Astrocyte of the hippocampus (primary cell): ENCODE results near the gene RARS2.
A peak's percentile ranks its signal among the peaks of the same experiment; 100 is the strongest.

Experiments
- DNase-seq: peaks from one replicate; pipeline ENCODE4 v3.0.0; 2011; ENCODE audit warnings: low read depth, low spot score

The RARS2 gene

DNA sequence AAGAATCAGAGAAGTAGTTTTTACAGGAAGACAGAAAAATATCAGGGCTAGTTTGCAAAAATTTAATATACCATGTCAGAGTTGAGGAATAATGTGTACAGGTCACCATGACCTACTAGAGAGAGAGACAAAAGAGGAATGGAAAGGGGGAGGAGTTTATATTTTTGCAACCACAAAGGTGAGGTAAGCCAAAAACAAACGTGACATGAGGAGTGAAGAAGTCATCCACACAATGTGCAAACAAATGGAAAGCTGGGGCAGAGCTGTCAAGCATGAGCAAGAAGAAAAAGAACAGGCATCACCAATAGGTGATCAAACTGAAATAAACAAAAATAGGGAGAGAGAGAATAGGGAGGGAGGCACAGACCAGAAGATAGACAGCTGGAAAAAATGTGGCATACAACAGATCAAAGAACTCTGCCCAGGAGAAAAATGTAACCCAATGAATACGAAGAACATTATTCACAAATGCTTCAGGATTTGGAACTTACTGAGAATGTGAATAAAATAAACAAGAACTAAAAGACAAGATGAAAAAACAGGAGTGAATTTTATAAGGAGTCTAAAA lies 15.5 kb downstream of the RARS2 start:
- no peak for DNase-seq

DNA sequence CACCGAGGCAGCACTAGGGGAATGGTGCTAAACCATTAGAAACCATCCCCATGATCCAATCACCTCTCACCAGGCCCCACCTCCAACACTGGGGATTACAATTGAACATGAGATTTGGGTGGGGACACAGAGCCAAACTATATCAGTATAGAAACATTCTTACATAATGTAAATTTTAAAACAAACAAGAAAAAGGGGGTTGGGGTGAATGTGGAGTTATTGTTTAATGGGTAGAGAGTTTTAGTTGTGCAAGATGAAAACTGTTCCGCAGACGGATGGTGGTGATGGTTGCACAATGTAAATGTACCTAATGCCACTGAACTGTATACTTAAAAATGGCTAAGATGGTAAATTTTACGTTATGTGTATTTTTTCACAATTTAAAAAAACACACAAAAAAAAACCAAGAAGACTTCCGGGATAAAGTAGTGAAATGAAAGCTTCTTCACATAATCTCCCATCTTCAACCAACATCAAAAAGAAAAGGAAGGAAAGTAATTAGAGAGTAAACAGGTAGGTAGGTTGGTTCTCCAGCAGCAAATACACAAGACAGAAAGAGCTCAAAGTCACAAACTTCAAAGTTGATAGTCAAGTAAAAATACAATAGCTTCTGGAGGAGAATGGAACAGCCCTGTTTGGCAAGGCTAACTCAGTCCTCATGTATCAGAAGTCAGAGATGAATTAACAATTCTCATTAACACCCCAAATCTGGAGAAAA lies 16.3 kb downstream of the RARS2 start:
- no peak for DNase-seq

DNA sequence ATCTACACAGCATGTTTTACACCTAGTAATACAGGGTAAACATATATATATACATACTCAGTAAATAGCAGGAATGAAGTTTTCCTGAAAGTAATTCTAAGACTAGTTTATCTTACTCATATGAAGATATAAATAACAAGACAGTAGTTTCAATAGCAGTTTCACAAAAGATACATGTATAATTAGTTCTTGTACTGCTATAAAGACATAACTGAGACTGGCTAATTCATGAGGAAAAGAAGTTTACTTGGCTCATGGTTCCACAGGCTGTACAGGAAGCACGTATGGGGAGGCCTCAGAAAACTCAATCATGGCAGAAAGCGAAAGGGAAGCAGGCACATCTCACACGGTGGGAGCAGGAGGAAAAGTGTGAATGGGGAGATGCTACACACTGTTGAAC lies 16.9 kb downstream of the RARS2 start:
- no peak for DNase-seq

DNA sequence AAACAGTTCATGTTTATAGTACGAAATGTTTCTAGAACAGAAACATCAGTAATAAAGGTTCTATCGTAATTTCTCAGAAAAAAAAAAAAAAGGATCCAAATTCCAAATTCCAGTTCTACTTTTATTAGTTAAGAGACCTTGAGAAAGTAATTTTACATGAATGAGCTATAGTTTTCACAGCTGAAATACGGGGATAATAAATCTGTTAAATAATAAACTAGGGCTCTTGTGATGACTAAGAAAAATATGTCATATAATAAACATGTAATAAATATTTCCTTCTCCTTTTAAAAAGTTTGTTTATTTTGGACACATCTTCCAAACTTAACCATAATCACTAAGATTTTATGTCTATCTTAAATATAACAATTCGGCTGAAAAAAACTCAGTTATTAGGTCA lies 17.8 kb downstream of the RARS2 start:
- no peak for DNase-seq

DNA sequence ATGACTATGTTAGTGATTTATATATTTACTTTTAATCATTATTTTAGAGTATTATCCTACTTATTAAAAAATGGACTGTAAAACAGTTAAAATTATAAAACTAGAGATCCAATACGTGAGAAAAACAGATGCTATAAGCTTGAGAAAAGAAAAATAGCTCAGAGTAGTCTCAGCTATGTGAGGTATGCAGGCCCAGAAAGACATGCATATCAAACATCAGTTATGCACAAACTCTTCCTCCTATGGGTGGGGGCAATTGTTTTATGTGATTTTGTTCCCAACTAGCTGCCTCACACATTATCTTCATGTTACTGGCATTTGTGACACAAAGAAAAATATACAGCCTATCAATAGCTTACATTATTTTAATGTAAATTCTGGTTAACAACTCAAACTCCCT lies 28.8 kb downstream of the RARS2 start:
- DNase-seq: peak; percentile 19

DNA sequence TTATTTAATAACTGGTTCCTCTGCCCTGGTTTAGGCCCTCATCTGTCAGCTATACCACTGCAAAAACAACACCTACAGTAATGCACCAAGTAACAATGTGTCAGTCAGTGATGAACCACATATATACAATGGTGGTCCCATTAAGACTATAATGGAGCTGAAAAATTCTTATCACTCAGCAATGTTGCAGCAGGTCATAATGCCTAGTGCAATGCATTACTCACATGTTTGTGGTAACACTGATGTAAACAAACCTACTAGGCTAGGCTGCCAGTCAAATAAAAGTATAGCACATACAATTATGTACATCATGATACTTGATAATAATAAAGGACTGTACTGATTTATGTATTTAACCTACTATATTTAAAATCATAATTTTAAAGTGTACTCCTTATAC lies 31.3 kb downstream of the RARS2 start:
- peak; percentile 16 for DNase-seq

DNA sequence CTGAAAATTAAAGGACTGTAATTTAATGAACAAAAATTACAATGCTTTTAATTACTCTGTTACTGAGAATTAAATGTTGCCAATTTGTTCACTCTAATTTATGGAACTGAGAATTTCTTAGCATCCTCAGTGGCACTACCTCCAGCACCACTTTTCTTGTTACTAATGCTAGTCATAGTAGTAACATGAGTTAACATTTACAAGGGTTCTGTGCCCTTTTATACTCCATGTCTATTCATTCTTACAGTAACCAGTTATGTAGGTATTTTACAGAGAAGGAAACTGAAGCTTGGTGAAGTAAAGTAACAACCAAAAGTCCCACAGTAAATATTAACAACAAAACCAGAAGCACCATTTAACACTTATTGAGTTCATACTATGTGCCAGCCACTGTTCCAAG lies 34.3 kb downstream of the RARS2 start:
- no peak for DNase-seq

DNA sequence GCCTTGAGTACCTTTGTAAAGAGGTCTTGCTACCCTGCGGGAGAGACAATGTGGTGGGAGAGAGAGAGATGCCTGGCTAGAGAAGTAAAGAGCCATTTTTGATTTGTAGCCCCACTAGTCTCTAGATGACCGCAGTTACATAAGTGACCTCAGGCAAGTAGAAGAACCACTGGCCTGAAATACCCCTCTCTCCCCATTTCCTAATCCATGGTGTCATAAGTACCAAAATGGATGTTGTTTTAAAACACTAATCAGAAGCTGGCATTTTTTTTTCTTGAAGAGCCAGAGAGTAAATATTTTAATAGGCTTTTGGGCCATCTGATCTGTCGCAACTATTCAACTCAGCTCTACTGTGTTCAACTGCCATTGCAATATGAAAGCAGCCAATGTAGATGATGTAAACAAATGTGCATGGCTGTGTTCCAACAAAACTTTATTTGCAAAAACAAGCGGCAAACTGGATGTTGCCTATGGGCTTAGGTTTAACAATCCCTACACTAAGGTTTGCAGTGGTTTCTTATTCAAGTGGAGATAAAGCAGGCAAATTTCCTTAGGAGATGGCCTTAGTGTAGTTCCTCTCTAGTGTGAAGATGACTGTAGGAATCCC lies 36.5 kb downstream of the RARS2 start:
- no peak for DNase-seq

DNA sequence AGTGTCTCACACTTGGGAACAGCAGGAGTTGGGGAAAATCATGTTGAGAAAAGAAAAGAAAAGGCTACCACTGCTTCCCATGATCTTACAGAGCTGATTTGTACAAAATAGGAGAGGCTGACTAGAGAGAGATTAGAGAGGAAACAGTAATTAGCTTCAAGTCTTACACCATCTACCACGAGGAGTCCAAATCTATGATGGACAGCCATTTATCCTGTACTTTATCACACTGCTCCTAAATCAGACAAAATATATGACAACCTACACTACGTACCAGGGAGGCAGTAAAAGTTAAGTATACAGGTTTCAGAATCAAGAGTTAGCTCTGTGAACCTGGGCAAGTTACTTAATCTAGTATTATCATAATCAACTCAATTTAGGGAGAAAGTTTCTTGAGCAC lies 38.0 kb downstream of the RARS2 start:
- no peak for DNase-seq

DNA sequence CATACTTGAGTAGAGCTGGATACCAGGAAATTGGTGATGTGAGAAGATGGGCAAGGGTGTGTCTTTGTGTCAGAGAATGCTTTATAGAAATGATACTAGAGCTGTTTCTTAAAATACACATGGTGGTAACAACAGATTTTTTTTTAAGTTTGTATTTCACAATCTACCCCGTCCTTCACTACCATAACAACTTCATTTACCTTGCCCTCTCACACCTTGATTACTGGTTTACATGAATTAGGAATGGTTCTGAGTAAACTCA lies 45.4 kb downstream of the RARS2 start:
- DNase-seq: no peak

DNA sequence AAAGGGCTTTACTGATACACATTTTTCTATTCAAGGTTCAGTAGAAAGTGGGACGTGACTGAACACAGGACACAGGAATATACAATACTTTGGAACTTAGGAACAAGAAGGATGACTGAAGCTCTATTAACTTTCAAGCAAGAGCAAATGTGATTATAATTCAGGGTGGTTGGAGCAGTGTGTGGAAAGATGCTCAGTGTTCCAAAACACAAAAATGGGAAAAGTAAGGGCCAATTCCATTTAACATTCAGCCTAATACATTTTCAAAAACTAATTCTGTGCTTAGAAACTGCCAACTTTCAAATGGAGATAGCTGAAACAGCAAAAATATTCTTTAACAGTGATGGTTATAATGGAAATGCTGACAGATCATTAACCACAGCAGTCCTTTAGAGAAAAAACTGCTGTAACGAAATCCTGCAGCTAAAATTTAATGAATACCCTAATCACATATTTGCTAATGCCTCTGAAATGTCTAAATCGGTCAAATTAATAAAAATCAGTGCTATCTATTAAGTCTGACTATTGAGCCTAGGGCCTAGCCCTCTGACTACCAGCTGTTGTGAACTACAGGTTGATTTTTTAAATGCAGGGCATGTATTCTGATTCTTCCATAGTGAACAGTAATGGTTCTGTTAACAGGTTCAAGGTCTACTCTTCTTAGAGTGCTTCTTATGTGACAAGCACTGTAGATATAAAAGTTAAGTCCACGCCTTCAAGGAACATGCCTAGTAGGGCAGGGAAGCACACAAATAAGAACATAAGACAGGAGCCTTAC lies 45.9 kb downstream of the RARS2 start:
- DNase-seq: no peak

DNA sequence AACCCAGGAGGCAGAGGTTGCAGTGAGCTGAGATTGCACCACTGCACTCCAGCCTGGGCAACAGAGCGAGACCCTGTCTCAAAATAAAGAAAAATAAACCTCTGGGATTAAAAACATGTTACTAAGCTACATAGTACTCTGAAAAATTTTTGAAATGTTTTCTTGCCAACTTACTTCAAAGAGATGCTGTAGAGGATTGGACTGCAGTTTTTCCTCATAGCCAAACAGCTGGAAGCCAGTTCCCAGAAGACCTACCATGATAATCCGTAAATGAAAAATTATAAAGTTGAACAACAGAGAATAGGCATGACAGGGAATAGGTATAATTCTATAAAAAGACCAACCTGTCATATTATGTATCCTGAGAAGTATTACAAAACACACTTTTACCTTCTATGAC lies 48.0 kb downstream of the RARS2 start:
- no peak for DNase-seq

DNA sequence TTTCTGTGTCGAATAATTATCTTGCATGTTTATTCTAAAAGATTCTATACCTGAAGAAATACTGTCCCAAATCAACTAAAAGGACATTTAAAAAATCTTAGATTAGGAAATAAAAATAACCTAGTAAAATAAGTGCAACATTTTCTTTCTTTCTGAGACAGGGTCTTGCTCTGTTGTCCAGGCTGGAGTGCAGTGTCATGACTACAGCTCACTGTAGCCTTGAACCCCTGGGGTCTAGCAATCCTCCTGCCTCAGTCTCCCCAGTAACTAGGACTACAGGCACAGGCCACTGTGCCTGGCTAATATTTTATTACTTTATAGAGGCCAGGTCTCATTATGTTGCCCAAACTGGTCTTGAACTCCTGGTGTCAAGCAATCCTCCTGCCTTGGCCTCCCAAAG lies 48.7 kb downstream of the RARS2 start:
- no peak for DNase-seq

DNA sequence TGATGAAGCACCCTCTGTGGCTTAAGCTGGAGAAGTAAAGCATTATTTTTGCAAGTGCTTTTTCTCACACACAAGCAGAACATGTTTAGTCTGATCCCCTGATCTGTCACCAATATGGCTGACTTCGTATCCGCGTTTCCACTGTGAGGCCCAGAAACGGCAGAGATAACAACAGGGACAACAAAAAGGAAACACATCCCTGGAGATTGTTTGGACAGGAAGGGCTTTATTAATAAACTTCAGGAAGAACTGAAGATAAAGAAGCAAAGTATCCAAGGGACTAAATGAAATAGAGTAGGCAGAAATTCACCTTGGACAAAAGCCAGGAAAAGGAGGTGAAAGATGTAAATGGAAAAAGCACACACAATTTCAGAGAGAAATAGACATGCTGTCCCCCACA lies 49.2 kb downstream of the RARS2 start:
- no peak for DNase-seq

DNA sequence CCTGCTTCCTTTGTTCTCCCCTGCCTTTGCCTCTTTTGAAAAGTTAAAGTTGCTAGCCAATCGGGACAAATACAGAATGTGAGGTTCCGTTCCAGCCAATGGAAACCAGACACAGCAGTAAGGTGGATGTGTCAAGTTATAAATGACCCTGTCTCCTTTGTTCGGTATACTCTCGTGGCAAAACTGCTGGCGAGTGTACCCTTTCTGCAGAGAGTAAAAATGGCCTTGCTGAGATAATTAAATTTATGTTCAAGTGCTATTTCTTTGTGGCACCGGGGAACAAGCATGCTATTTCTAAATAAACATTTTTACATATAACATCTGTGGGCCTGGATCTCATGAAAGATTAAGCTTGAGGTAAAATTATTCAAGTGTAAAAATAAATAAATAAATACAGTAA lies 50.2 kb downstream of the RARS2 start:
- DNase-seq: no peak

DNA sequence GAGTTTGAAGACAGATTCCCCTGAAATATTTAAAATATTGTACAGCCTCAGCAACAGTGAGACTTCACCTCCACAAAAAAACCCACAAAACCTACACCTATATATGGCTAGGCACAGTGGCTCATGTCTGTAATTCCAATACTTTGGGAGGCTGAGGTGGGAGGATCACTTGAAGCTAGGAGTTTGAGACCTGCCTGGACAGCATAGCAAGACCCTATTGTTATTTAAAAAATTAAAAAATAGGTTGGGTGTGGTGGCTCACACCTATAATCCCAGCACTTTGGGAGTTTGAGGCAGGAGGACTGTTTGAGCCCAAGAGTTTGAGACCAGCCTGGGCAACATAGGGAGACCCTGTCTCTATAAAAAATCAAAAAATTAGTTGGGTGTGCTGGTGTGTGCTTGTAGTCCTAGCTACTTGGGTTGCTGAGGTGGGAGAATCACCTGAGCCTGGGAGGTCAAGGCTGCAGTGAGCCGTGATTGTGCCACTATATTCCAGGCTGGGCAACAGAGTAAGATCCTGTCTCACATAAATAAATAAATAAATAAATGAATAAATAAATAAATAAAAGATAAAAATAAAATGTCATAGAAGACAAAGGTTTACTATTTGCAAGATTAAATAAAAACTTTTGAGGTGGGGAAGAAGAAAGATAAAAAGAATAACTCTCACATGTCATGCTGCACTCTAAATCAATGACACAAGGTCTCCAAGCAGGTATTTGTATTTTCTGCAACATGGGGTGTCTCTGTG lies 51.1 kb downstream of the RARS2 start:
- no peak for DNase-seq

DNA sequence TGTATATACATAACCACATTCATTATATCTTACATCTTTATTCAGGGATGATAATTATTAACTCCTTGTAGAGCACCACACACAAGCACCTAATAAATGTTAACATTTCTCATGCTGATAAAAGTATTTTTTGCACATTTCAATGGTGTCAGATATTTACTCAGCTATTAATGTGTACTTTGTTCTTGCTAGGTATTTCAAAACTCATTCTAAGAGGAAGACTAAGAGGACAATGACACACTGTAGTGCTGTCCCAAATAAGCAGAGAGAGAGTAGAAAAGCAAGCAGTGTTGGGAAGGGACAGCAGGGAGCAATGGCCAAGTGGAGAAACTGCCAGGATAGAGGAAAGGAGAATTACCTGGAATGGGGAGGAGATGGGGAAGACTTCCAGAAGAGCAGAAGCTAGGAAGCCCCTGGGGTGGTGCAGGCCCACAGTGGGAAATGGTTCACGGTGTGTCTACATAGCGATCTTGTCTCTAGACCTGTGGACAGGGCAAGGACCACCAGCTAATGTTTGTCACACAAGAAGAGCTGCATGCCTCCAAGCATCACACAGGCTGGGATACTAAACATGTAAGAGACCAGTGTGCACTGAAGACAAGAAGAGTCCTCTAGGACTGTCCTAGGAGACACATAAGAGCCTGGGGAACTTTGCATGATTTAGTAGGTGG lies 55.3 kb downstream of the RARS2 start:
- no peak for DNase-seq

DNA sequence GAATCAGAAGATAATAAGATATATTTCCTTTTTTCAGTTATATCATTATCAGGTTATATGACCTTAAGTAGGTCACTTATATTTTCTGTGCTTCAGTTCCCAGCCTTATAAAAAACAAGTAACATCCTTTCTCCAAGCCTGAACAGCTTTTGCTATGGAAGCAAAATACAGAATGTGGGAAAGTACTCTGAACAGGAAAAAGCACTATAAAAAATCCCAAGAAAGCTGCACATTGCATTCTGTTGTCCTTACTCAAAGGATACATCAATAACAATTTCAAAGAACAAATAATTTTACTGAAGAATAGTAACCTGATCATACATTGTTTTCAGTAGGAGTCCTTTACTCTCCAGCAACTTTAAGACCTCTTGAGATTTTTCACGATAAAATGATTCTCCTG lies 60.6 kb downstream of the RARS2 start:
- DNase-seq: no peak

DNA sequence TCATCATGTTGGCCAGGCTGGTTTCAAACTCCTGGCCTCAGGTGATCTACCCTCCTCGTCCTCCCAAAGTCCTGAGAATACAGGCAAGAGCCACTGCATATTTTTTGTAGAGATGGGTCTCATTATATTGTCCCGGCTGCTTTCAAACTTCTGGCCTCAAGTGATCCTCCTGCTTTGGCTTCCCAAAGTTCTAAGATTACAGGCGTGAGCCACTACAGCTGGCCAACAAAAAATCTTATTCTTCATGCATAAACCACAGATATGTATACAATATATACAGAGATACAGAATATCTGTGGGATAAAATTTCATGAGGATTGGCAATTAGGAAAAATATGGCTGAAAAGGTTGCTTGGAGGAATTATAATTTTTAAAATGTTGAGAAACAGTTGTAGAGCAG lies 67.1 kb downstream of the RARS2 start:
- no peak for DNase-seq

DNA sequence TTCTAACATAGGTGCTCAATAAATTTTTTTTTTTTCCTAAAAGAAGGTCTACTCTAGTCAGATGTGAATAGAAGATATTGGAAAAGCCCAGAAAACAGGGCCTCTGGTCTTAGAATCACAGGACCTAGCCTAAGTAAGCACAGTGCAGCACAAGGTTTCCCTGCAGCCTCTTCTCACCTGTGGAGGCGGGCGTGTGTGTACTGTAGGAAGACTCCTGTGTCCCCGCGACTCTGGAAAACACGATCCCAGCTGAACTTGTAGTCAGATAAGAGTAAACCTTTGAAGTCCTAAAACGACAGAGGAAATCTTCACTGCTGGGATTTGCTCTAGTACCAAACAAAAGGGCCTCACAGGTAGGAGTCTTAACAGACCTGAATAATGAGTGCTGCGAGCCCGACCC lies 71.3 kb downstream of the RARS2 start:
- DNase-seq: no peak

DNA sequence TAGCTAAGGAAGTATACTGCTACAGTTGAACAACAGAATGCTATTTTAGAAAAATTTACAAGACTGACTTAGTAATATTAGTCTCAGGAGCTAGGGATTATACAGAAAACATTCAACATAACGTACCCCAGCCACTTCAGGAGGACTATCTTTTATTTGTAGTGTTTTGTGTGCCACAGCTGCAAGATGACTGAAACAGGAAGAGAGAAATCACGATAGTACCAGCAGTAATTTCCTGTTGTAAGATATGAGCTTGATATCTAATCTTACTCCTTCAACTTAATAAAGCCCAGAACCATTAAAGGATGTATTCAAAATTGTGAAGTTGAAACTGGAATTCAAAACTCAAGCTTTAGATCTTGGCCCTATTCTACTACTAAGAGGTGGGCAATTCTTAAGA lies 75.0 kb downstream of the RARS2 start:
- DNase-seq: no peak

DNA sequence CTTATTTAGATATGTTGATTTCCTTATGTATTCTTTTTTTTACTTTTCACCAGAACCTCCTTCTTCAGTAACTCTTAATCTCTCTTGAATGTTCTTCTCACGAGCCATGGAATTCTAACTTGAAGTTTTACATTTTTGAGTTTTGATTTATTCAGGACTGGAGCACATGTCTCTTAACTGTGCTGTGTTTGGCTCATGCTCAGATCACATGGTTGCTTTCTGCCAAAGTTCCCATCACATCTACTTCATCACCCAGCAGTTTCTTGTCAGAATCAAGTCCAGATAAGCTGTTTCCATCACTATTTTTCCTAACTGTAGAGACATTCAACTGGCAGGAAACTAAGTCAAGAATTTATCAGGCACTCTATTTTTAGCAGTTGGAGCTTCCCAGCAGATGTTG lies 85.3 kb downstream of the RARS2 start:
- no peak for DNase-seq
